Liver (tissue), 9 donors: ENCODE measurements around the gene IL1RN. TPM values are rescaled to one million over a fixed set of nuclear protein-coding genes. Genes with fewer than 3 reads are reported as not detected.

Experiments used
- DNase-seq: peaks from one replicate; pipeline ENCODE4 v3.0.0-alpha.2; 2017; ENCODE audit warnings: low spot score
- H3K27ac ChIP-seq, 2 donors: one replicate each; pipeline ENCODE4 v1.7.0; 2013; ENCODE audit warnings: inconsistent platforms in 2 of 2, low read length in 2 of 2, control low read depth in 1 of 2, low read depth in 1 of 2, mild to moderate bottlenecking in 1 of 2
- H3K27me3 ChIP-seq, 4 donors: one replicate each; pipeline versions ENCODE4 v1.6.1 to v1.7.0; 2013; ENCODE audit warnings: low read length in 3 of 4, inconsistent platforms in 1 of 4, mild to moderate bottlenecking in 1 of 4, moderate library complexity in 1 of 4; ENCODE audit not compliant: control insufficient read depth in 4 of 4, insufficient read depth in 4 of 4
- H3K36me3 ChIP-seq, 4 donors: one replicate each; pipeline versions ENCODE4 v1.6.1 to v1.7.0; 2013; ENCODE audit warnings: low read length in 3 of 4, mild to moderate bottlenecking in 3 of 4, low read depth in 1 of 4, moderate library complexity in 1 of 4; ENCODE audit not compliant: control insufficient read depth in 4 of 4, insufficient read depth in 3 of 4
- H3K4me1 ChIP-seq, 4 donors: one replicate each; pipeline versions ENCODE4 v1.6.1 to v1.7.0; 2013; ENCODE audit warnings: low read length in 3 of 4, mild to moderate bottlenecking in 3 of 4, moderate library complexity in 1 of 4; ENCODE audit not compliant: control insufficient read depth in 4 of 4, insufficient read depth in 4 of 4
- H3K4me3 ChIP-seq, 3 donors: one replicate each; pipeline versions ENCODE4 v1.6.1 to v1.7.0; 2013; ENCODE audit warnings: low read length in 3 of 3, control low read depth in 1 of 3, low read depth in 1 of 3, mild to moderate bottlenecking in 1 of 3
- H3K9ac ChIP-seq, 2 donors: one replicate each; pipeline ENCODE4 v1.7.0; 2013; ENCODE audit warnings: low read length in 2 of 2, mild to moderate bottlenecking in 2 of 2, moderate library complexity in 2 of 2, control low read depth in 1 of 2, low read depth in 1 of 2
- H3K9me3 ChIP-seq, 4 donors: one replicate each; pipeline versions ENCODE4 v1.6.1 to v1.7.0; 2013; ENCODE audit warnings: low read length in 3 of 4; ENCODE audit not compliant: control insufficient read depth in 4 of 4
- FOXA1 ChIP-seq: IDR thresholded peaks from 2 replicates; pipeline ENCODE4 v1.6.1; 2016; ENCODE audit warnings: antibody characterized with exemption
- FOXA2 ChIP-seq: IDR thresholded peaks from 2 replicates; pipeline ENCODE4 v1.6.1; 2016; ENCODE audit warnings: antibody characterized with exemption
- HNF4A ChIP-seq, 2 donors: conservative IDR thresholded peaks; 2 replicates each; pipeline ENCODE4 v1.6.1; 2016; ENCODE audit warnings: antibody characterized with exemption in 2 of 2, mild to moderate bottlenecking in 2 of 2
- HNF4G ChIP-seq: IDR thresholded peaks from 2 replicates; pipeline ENCODE4 v1.6.1; 2016; ENCODE audit warnings: antibody characterized with exemption
- JUND ChIP-seq, 2 donors: IDR thresholded peaks; 2 replicates each; pipeline ENCODE4 v1.6.1; 2016; ENCODE audit warnings: antibody characterized with exemption in 2 of 2
- NR2F2 ChIP-seq: IDR thresholded peaks from 2 replicates; pipeline ENCODE4 v1.6.1; 2016; ENCODE audit warnings: antibody characterized with exemption
- RAD21 ChIP-seq, 2 donors: IDR thresholded peaks; 2 replicates each; pipeline ENCODE4 v1.6.1; 2016; ENCODE audit warnings: antibody characterized with exemption in 2 of 2, mild to moderate bottlenecking in 2 of 2
- RXRA ChIP-seq, 2 donors: IDR thresholded peaks; 2 replicates each; pipeline ENCODE4 v1.6.1; 2017 to 2018; ENCODE audit warnings: antibody characterized with exemption in 2 of 2, mild to moderate bottlenecking in 1 of 2
- SP1 ChIP-seq: IDR thresholded peaks from 2 replicates; pipeline ENCODE4 v1.6.1; 2018; ENCODE audit warnings: antibody characterized with exemption, mild to moderate bottlenecking
- TAF1 ChIP-seq: conservative IDR thresholded peaks from 2 replicates; pipeline ENCODE4 v1.6.1; 2016; ENCODE audit warnings: antibody characterized with exemption, mild to moderate bottlenecking
- YY1 ChIP-seq: IDR thresholded peaks from 2 replicates; pipeline ENCODE4 v1.6.1; 2016; ENCODE audit warnings: antibody characterized with exemption, mild to moderate bottlenecking
- WGBS: extraction: QIAGEN DNeasy Blood & Tissue Kit; methylation state at CpG from one replicate; pipeline ENCODE4 v1.1.7; 2013; 5-methylcytosine and 5-hydroxymethylcytosine counted together
- polyA plus RNA-seq, 2 donors: library from polyadenylated mRNA; stranded (reverse) in 1 of 2; unstranded in 1 of 2; fragments of 200-250 nt in 1 of 2; fragments of >200 nt in 1 of 2; fragmentation: Nextera tagmentation in 1 of 2; extraction: Ambion mirVana in 1 of 2; gene quantifications; one replicate each; pipeline versions ENCODE4 v1.2.1 to v1.2.3, GENCODE V29; 2013 to 2015
- total RNA-seq, 2 donors: library from RNA; depleted of rRNA; stranded (reverse); fragments of >200 nt; gene quantifications; one replicate each; pipeline ENCODE4 v1.2.3, GENCODE V29; 2014
- TF ChIP-seq, protein P1 (sequence below): IDR thresholded peaks from 2 replicates; pipeline ENCODE4 v1.6.1; 2016; ENCODE audit warnings: antibody characterized with exemption
- TF ChIP-seq, protein P2 (sequence below): IDR thresholded peaks from 2 replicates; pipeline ENCODE4 v1.6.1; 2016; ENCODE audit warnings: antibody characterized with exemption, mild to moderate bottlenecking
- TF ChIP-seq, protein P3 (sequence below): IDR thresholded peaks from 2 replicates; pipeline ENCODE4 v1.6.1; 2016; ENCODE audit warnings: antibody characterized with exemption
- TF ChIP-seq, protein P4 (sequence below): IDR thresholded peaks from 2 replicates; pipeline ENCODE4 v1.6.1; 2016; ENCODE audit warnings: antibody characterized with exemption
- donor health status: healthy.
- donor health status: healthy.
- donor health status: healthy.
- donor health status: healthy.
- donor health status: healthy.

Gene IL1RN
- total and polyA plus RNA-seq, 4 donors = 3.9 to 121 (median 25.8) TPM

DNA sequence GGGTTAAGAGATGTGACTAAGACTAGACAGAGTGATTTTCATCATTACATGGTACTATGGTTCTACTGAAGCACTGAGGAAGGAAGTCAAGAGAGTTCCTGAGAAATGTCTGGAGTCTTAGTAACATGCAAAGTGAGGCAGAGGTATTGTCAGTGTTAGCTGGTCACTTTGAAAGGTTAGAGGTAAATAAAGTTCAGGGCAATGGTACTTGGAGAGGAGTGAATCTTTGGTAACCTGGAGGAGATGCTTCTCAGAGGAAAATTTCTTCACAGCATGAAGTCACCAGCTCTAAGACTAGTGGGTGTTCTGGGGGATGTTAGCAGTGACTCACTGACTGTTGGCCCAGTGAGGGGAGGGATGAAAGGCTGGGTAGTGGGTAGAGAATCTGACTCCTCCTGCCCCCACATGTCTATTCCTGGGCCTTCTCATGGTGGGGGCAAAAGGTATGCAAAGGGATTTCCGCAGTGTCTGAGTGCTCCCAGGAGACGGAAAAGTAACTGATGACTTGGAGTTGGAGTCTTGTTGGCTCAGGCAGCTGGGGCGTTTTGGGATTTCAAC lies 23.3 kb upstream of the IL1RN start:
- TF ChIP-seq, protein P1, sequence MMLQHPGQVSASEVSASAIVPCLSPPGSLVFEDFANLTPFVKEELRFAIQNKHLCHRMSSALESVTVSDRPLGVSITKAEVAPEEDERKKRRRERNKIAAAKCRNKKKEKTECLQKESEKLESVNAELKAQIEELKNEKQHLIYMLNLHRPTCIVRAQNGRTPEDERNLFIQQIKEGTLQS = no peak
- TF ChIP-seq SP1 = no peak
- DNase-seq = no peak
- Histone ChIP-seq H3K36me3 (no peaks in the 10 kb centered on the region), H3K27me3 (no peaks in the 10 kb centered on the region), H3K9ac (no peak overlapping the region), H3K4me1 (no peaks in the 10 kb centered on the region), H3K9me3 (no peaks in the 10 kb centered on the region), H3K4me3 (no peak overlapping the region), H3K27ac (no peak overlapping the region)
- WGBS = 88% methylated on average over 3 of the region's 3 CpGs

DNA sequence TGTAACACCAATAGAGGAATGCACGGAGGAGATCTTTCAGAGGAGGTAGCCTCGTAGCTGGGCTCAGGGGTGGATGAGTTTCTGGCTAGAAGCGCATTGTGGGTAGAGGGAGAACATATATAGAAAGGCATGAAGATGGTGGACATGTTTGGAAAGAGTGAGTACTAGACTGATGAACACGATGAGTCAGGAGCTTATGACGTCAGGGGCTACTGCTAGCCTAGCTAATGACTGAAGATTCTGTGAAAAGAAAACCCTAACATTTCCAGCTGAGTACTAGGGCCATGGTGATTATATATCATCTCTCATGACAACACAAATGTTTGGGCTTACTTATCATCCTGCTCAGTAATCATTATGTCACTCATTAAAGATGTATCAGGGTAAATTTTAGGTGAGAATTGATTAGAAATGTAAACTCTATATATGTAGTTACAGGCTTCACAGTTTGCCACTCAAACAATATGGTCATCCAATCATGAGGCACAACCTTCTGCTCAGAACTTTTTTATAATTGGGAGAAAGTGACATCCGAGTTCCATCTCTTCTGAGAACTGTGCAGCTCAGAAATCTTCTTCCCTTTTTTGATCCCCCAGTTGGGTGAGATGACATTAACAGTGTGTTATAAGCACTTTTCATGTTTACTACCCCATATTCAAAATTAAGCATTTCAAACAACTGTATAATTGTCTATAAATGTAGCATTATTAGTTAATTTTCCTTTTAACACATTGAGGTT lies 22.2 kb upstream of the IL1RN start:
- TF ChIP-seq RXRA (IDR thresholded peaks at IDR 0.05) (no peak), TAF1 (no peak), RAD21 (IDR thresholded peaks at IDR 0.05) (no peak), FOXA2 (no peak)
- TF ChIP-seq, protein P2, sequence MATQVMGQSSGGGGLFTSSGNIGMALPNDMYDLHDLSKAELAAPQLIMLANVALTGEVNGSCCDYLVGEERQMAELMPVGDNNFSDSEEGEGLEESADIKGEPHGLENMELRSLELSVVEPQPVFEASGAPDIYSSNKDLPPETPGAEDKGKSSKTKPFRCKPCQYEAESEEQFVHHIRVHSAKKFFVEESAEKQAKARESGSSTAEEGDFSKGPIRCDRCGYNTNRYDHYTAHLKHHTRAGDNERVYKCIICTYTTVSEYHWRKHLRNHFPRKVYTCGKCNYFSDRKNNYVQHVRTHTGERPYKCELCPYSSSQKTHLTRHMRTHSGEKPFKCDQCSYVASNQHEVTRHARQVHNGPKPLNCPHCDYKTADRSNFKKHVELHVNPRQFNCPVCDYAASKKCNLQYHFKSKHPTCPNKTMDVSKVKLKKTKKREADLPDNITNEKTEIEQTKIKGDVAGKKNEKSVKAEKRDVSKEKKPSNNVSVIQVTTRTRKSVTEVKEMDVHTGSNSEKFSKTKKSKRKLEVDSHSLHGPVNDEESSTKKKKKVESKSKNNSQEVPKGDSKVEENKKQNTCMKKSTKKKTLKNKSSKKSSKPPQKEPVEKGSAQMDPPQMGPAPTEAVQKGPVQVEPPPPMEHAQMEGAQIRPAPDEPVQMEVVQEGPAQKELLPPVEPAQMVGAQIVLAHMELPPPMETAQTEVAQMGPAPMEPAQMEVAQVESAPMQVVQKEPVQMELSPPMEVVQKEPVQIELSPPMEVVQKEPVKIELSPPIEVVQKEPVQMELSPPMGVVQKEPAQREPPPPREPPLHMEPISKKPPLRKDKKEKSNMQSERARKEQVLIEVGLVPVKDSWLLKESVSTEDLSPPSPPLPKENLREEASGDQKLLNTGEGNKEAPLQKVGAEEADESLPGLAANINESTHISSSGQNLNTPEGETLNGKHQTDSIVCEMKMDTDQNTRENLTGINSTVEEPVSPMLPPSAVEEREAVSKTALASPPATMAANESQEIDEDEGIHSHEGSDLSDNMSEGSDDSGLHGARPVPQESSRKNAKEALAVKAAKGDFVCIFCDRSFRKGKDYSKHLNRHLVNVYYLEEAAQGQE = no peak
- TF ChIP-seq, protein P3, sequence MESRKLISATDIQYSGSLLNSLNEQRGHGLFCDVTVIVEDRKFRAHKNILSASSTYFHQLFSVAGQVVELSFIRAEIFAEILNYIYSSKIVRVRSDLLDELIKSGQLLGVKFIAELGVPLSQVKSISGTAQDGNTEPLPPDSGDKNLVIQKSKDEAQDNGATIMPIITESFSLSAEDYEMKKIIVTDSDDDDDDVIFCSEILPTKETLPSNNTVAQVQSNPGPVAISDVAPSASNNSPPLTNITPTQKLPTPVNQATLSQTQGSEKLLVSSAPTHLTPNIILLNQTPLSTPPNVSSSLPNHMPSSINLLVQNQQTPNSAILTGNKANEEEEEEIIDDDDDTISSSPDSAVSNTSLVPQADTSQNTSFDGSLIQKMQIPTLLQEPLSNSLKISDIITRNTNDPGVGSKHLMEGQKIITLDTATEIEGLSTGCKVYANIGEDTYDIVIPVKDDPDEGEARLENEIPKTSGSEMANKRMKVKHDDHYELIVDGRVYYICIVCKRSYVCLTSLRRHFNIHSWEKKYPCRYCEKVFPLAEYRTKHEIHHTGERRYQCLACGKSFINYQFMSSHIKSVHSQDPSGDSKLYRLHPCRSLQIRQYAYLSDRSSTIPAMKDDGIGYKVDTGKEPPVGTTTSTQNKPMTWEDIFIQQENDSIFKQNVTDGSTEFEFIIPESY = no peak
- TF ChIP-seq, protein P4, sequence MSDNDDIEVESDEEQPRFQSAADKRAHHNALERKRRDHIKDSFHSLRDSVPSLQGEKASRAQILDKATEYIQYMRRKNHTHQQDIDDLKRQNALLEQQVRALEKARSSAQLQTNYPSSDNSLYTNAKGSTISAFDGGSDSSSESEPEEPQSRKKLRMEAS = no peak
- Histone ChIP-seq H3K36me3 (no peaks in the 10 kb centered on the region), H3K9me3 (no peaks in the 10 kb centered on the region), H3K9ac (no peak overlapping the region), H3K27ac (no peak overlapping the region), H3K4me3 (no peak overlapping the region), H3K27me3 (no peaks in the 10 kb centered on the region), H3K4me1 (no peaks in the 10 kb centered on the region)
- no peak for DNase-seq
- 80% methylated on average over 6 of the region's 6 CpGs for WGBS

DNA sequence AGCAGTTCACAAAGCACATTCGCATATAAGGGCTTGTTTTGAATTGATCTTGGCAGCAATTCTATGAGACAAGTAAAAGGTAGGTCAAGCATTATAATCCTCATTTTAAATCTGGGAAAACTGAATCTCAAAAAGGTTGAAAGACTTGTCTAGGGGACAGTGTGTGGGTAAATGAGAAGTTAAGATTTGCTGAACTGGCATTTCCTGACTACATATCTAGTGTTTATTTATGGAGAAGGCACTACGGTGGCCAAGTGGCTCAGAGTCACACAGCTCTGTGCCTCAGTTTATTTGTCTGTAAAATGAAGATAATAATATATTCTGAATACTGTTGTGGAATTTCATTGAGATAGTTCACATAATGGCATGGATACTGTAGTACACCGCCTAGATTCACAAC lies 16.3 kb upstream of the IL1RN start:
- no peak for TF ChIP-seq YY1
- TF ChIP-seq RXRA (IDR thresholded peaks at IDR 0.05) = no peak
- TF ChIP-seq FOXA2 = no peak
- no peak for TF ChIP-seq SP1
- TF ChIP-seq FOXA1 = no peak
- no peak for TF ChIP-seq NR2F2
- no peak for TF ChIP-seq TAF1
- no peak for TF ChIP-seq HNF4A (conservative IDR thresholded peaks at IDR 0.05)
- TF ChIP-seq, protein P4 = no peak
- TF ChIP-seq RAD21 (IDR thresholded peaks at IDR 0.05) = no peak
- TF ChIP-seq, protein P1 = no peak
- no peak for TF ChIP-seq JUND (IDR thresholded peaks at IDR 0.05)
- TF ChIP-seq HNF4G = no peak
- H3K36me3 ChIP-seq = no peaks in the 10 kb centered on the region
- H3K9me3 ChIP-seq = no peaks in the 10 kb centered on the region
- H3K27me3 ChIP-seq = no peaks in the 10 kb centered on the region
- H3K9ac ChIP-seq = no peak overlapping the region
- 70% methylated on average over 3 of the region's 3 CpGs for WGBS
- H3K4me1 ChIP-seq = peaks cover 0 to 7% (median 1%) of the 10 kb centered on the region in 4 donors
- DNase-seq = no peak
- H3K4me3 ChIP-seq = no peak overlapping the region
- H3K27ac ChIP-seq = no peak overlapping the region
